Esophagus (tissue), 2 donors: ENCODE data around the gene PEX26. TPM values are rescaled to one million over a fixed set of nuclear protein-coding genes. Genes with fewer than 3 reads are reported as not detected.
A peak's percentile ranks its signal among the peaks of the same experiment; 100 is the strongest.

Source experiments
- H3K27ac ChIP-seq, 2 donors: one replicate each; pipeline ENCODE4 v1.5.1; 2013; ENCODE audit warnings: low read depth in 2 of 2, mild to moderate bottlenecking in 2 of 2, inconsistent platforms in 1 of 2, low read length in 1 of 2, moderate library complexity in 1 of 2
- H3K27me3 ChIP-seq, 2 donors: one replicate each; pipeline ENCODE4 v1.6.1; 2013; ENCODE audit warnings: low read length in 2 of 2, control low read depth in 1 of 2, mild to moderate bottlenecking in 1 of 2; ENCODE audit not compliant: insufficient read depth in 2 of 2, control insufficient read depth in 1 of 2
- H3K36me3 ChIP-seq, 2 donors: one replicate each; pipeline ENCODE4 v1.6.1; 2013; ENCODE audit warnings: low read length in 1 of 2; ENCODE audit not compliant: control insufficient read depth in 2 of 2, insufficient read depth in 2 of 2
- H3K4me1 ChIP-seq, 2 donors: one replicate each; pipeline ENCODE4 v1.6.1; 2013; ENCODE audit warnings: low read length in 1 of 2; ENCODE audit not compliant: control insufficient read depth in 2 of 2, insufficient read depth in 2 of 2
- H3K4me3 ChIP-seq, 2 donors: one replicate each; pipeline ENCODE4 v1.5.1; 2013; ENCODE audit warnings: low read length in 2 of 2, mild to moderate bottlenecking in 2 of 2, low read depth in 1 of 2, moderate library complexity in 1 of 2
- H3K9me3 ChIP-seq, 2 donors: one replicate each; pipeline ENCODE4 v1.6.1; 2013; ENCODE audit warnings: mild to moderate bottlenecking in 2 of 2, low read depth in 1 of 2, low read length in 1 of 2, moderate library complexity in 1 of 2; ENCODE audit not compliant: control insufficient read depth in 2 of 2, insufficient read depth in 1 of 2
- WGBS, 2 donors: extraction: QIAGEN DNeasy Blood & Tissue Kit; methylation state at CpG; one replicate each; pipeline ENCODE4 v1.1.7; 2013; 5-methylcytosine and 5-hydroxymethylcytosine counted together
- polyA plus RNA-seq, 2 donors: library from polyadenylated mRNA; stranded (reverse); fragments of 200-250 nt; gene quantifications; one replicate each; pipeline ENCODE4 v1.2.3, GENCODE V29; 2013
- donor health status: healthy with polysubstance abuse.
- donor health status: Bipolar disorder and iron deficiency.

PEX26 gene
- polyA plus RNA-seq, 2 donors: 13.5 to 15.0 TPM

DNA sequence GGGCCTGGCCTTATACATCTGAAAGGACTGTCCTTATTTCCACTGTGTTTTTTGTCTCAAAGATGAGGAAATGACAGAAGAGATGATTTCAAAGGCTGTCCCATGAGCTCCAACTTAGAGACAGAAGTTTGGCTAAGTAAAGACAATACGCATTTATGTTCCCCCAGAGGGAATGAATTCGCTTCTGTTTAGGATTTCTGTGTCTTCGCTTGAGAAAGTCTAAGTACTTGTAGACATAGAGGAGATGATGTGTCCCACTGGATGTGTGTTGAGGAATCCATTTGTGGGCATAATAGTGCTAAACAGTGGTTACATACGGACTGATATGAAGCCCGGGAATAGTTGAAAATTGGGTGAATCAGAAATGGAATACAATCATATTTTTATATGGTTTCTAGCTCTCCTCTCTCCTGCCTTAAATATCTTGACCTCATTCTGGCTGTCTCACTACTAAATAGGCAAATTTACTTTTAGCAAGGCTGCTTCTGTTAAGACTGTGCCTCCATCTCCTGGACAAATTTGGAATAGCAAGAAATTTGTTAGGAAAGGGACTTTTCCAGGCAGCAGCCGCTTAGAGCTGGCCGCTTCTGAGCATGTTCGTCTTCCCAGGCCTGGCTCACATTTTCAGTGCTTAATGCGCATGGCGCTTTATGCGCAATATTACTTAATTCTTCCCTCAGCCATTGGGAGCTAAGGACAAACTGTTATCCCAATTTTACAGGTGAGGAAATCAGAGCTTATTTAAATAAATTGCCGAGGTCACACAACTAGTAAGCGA, 1.9 kb upstream of the PEX26 start:
- Histone ChIP-seq H3K36me3 (peaks cover 0 to 5% of the 10 kb centered on the region in 2 donors), H3K4me1 (peaks cover 2 to 9% of the 10 kb centered on the region in 2 donors), H3K27ac (peak overlapping the region in 1 of 2 donors; percentile 61), H3K27me3 (no peaks in the 10 kb centered on the region), H3K4me3 (no peak overlapping the region), H3K9me3 (no peaks in the 10 kb centered on the region)
- WGBS, 2 donors: 28% methylated on average over 13 of the region's 13 CpGs

DNA sequence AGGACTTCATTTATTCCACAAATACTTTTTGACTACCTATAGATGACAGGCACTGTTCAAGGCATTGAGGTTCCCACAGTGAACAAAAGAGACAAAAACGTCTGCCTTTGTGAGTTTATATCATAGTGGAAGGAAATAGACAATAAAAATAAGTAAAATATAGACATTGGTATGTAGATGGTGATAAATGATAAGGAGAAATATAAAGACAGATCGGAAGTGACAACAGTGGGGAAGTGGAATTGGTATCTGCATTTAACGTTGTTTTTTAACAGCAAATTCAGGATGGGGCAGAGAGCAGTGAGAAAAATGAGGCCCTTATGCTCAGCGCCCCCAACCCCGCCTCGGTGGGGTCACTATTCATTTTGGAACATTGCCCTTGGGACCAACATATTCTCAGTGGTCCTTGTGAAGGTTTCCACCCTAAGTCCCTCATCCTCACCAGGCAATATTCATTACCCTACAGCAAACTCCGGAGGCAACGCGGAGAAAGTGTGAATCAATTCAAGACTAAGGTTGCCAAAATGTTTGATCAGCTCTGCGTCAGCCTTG, 627 bp upstream of the PEX26 start:
- Histone ChIP-seq H3K27me3 (no peaks in the 10 kb centered on the region), H3K4me3 (peak overlapping the region; percentile 87 to 91), H3K27ac (peak overlapping the region; percentile 76 to 93), H3K4me1 (peaks cover 0 to 6% of the 10 kb centered on the region in 2 donors), H3K9me3 (no peaks in the 10 kb centered on the region), H3K36me3 (peaks cover 0 to 9% of the 10 kb centered on the region in 2 donors)
- 2 to 5% methylated on average over 10 of the region's 10 CpGs for WGBS, 2 donors

DNA sequence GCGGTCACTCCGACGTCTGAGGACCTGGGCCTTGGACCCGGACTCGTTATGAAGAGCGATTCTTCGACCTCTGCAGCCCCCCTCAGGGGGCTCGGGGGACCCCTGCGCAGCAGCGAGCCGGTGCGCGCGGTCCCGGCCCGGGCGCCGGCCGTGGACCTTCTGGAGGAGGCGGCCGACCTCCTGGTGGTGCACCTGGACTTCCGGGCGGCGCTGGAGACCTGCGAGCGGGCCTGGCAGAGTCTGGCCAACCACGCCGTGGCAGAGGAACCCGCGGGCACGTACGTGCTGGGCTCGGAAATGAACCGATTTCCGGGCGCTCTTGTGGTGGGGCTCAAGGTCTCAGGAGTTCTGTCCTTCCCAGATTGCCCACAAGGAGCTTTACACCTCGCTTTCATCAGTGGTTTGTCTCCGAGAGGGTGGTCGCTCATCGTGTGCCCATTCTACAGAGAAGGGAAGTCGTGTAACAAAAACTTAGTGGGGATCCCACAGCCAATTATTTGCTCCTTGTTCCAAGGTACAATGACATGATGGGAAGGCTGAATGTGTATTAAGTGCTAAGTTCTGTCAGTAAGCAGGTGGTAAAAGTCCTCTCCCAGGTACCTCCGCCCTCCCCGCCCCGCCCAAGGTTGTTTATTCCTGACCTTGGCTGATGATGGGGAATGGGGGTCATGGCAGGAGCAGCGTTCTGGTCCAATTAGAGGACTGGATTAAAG, 695 bp downstream of the PEX26 start:
- H3K36me3 ChIP-seq: peaks cover 6 to 13% of the 10 kb centered on the region in 2 donors
- peak overlapping the region; percentile 75 to 76 for H3K27ac ChIP-seq
- peak overlapping the region; percentile 87 to 91 for H3K4me3 ChIP-seq
- WGBS, 2 donors: 4 to 6% methylated on average over 45 of the region's 45 CpGs
- no peaks in the 10 kb centered on the region for H3K9me3 ChIP-seq
- no peaks in the 10 kb centered on the region for H3K27me3 ChIP-seq
- H3K4me1 ChIP-seq: peaks cover 0 to 6% of the 10 kb centered on the region in 2 donors

DNA sequence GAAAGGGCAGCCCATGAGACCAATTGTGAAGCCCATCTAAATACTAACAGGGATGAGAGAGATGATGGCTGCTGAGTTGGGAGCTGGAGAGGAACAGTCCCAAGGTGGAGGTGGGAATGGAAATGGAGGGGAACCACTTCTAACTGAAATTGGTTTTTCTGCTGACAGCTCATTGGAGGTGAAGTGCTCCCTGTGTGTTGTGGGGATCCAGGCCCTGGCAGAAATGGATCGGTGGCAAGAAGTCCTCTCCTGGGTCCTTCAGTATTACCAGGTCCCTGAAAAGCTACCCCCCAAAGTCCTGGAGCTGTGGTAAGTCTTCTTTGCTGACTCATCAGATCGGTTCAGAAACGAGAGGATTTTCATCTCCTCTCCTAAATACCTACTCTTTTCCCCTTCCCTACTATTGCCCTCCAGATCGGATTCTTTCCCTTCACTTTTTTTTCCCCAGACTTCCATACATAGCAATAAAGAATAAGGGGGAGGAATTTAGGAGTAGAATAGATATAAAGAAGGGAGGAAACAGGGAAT, 2.0 kb downstream of the PEX26 start:
- 65 to 71% methylated on average over 4 of the region's 4 CpGs for WGBS, 2 donors
- no peaks in the 10 kb centered on the region for H3K27me3 ChIP-seq
- peaks cover 0 to 6% of the 10 kb centered on the region in 2 donors for H3K4me1 ChIP-seq
- peaks cover 10 to 20% of the 10 kb centered on the region in 2 donors for H3K36me3 ChIP-seq
- no peaks in the 10 kb centered on the region for H3K9me3 ChIP-seq
- H3K27ac ChIP-seq: no peak overlapping the region
- no peak overlapping the region for H3K4me3 ChIP-seq

DNA sequence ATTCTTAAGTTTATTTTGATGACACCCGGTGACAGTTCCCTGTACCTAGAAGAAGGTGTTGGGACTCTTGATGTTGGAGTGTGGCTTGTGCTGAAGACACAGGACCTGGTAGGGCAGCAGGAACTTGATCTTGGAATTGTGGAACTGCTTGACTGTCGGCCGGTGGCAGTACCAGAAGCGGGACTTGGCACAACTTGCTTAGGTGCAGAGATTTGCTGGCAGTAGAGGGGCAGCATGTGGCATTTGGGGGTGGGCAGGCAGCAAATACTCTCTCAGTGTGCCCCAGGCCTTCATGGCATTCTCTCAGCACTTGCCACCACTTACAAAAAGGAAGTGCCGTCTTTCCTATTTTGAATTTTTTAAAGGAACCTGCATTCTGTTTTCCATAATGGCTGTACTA, 3.6 kb downstream of the PEX26 start:
- Histone ChIP-seq H3K9me3 (no peaks in the 10 kb centered on the region), H3K4me1 (peaks cover 0 to 6% of the 10 kb centered on the region in 2 donors), H3K36me3 (peaks cover 10 to 27% of the 10 kb centered on the region in 2 donors), H3K27me3 (no peaks in the 10 kb centered on the region), H3K4me3 (no peak overlapping the region), H3K27ac (no peak overlapping the region)
- WGBS, 2 donors: 82 to 89% methylated on average over 5 of the region's 5 CpGs

GRCh38 chr22:18082467-18082866, 4.7 kb downstream of the PEX26 start:
- Histone ChIP-seq H3K4me1 (peaks cover 0 to 6% of the 10 kb centered on the region in 2 donors), H3K36me3 (peaks cover 11 to 30% of the 10 kb centered on the region in 2 donors), H3K9me3 (no peaks in the 10 kb centered on the region), H3K4me3 (no peak overlapping the region), H3K27ac (no peak overlapping the region), H3K27me3 (no peaks in the 10 kb centered on the region)
- 65 to 71% methylated on average over 2 of the region's 2 CpGs for WGBS, 2 donors

DNA sequence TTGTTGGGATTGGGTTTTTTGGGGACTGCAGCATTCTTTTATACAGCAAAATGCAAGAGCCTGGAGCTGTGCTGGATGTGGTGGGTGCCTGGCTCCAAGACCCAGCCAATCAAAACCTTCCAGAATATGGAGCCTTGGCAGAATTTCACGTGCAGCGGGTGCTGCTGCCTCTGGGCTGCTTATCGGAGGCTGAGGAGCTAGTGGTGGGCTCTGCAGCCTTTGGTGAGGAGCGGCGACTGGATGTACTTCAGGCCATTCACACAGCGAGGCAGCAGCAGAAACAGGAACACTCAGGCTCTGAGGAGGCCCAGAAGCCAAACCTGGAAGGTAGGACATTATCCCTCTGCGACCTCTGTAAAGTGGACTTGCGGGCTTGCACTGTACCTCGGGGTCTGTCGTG, 5.6 kb downstream of the PEX26 start:
- Histone ChIP-seq H3K4me3 (no peak overlapping the region), H3K9me3 (no peaks in the 10 kb centered on the region), H3K27me3 (no peaks in the 10 kb centered on the region), H3K36me3 (peaks cover 13 to 39% of the 10 kb centered on the region in 2 donors), H3K4me1 (peaks cover 0 to 6% of the 10 kb centered on the region in 2 donors), H3K27ac (no peak overlapping the region)
- 93 to 96% methylated on average over 10 of the region's 10 CpGs for WGBS, 2 donors

DNA sequence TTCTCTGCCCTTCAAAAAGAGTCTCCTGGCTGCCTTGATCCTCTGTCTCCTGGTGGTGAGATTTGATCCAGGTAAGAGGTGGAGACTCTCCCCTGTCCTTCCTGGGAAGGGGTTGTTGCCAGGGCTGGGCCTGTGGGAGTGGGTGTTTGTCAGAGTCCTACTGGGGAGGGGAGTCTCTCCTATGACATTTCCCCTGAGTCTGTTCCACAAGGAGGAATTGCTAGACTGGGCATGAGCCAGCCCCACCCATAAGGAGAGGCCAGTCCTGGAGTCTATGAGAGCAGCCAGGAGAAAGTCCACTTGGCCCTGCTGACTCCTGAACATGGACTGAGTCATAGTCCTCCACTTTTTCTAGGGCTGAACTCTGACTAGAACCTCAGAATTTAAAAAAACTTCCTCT, 7.4 kb downstream of the PEX26 start:
- Histone ChIP-seq H3K4me3 (no peak overlapping the region), H3K27me3 (no peaks in the 10 kb centered on the region), H3K36me3 (peaks cover 15 to 43% of the 10 kb centered on the region in 2 donors), H3K27ac (no peak overlapping the region), H3K9me3 (no peaks in the 10 kb centered on the region), H3K4me1 (no peaks in the 10 kb centered on the region)

DNA sequence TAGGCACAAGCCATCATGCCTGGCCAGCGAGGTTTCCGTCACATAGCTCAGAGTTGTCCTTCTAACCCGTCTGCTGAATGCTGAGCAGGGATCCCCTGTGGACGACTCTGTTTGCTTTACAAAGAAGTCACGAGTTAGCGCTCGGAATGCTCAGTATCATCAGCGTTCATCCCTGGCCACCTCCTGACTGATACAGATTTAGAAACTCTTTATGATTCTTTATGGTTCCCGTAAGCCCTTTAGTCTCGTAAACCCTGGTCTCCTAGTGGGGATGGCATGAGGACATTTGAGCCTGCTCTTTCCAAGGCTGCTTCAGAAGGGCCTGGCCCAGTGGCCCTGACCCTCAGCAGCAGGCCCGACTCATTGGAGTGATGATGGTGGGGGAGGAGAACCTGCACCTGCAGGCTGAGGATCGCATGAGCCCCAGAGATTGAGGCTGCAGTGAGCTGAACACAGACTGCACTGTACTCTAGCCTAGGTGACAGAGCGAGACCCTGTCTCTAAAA, 9.6 kb downstream of the PEX26 start:
- H3K27me3 ChIP-seq: no peaks in the 10 kb centered on the region
- H3K27ac ChIP-seq: no peak overlapping the region
- no peaks in the 10 kb centered on the region for H3K9me3 ChIP-seq
- H3K4me3 ChIP-seq: no peak overlapping the region
- H3K4me1 ChIP-seq: no peaks in the 10 kb centered on the region
- H3K36me3 ChIP-seq: peaks cover 17 to 37% of the 10 kb centered on the region in 2 donors
- 74 to 85% methylated on average over 13 of the region's 13 CpGs for WGBS, 2 donors
